ENCODE measurements around the gene ABCC8.

The ABCC8 gene

DNA sequence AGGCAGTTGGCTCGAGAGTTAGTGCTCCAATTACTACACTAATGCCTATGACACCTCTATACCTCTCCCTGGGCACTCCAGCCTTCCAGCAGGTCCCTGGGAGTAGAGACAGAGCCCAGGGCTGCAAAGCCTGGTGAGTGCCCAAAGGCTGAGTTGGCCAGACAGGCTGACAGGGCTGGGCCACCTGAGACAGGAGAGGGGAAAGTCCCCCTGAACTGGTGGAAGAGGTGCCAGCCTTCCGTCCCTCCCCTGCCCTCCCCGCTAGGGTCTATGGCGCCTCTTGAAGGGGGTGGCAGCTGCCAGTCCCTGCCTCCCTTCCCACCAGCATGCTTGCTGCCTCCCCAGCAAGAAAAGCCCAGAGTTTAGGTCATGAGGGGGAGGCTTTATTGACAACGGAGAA is 91.2 kb downstream of the ABCC8 start:
- no peak for DNase-seq

DNA sequence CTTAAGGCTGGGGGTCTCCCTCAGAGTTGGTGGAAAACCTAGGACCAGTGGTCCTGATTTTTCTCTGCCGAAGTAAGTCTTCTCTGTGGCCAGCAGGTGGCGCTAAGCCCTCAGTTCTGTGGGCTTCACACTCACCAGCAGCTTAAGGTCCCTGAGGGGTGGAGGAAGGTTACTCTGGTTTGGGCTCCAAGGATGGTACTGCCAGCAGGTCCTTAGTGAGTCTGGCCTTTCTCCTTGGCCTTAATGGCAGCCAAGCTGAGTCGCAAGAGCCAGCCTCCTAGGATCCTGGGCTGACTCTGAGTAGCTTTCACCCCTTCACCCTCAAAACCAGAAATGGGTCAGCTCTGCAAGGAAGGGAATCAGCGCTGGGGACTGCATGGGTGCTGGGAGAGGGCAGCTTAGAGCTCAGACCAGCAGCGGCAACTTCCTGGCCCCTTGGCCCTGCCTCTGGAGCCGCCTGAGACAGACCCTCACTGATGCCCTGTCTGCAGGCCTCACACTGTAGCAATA is 92.6 kb downstream of the ABCC8 start:
- DNase-seq = peak; percentile 53 to 73 (median 68)

DNA sequence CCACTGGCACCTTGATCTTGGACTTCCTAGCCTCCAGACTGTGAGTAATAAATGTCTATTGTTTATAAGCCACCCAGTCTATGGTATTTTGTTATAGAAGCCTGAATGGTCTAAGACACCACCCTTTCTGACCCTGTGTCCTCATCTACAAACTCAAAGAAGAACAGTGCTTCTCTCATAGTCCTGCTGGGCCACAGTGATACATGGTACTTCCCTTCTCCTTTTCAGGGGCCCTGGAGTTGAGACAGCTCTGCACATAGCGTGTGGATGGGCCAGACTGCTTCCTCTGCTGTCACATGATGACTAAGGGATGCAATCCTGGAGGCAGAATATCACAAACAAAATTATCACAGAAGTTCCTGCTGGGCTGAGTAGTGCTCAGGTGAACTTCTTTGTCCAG is 93.2 kb downstream of the ABCC8 start:
- DNase-seq = no peak

DNA sequence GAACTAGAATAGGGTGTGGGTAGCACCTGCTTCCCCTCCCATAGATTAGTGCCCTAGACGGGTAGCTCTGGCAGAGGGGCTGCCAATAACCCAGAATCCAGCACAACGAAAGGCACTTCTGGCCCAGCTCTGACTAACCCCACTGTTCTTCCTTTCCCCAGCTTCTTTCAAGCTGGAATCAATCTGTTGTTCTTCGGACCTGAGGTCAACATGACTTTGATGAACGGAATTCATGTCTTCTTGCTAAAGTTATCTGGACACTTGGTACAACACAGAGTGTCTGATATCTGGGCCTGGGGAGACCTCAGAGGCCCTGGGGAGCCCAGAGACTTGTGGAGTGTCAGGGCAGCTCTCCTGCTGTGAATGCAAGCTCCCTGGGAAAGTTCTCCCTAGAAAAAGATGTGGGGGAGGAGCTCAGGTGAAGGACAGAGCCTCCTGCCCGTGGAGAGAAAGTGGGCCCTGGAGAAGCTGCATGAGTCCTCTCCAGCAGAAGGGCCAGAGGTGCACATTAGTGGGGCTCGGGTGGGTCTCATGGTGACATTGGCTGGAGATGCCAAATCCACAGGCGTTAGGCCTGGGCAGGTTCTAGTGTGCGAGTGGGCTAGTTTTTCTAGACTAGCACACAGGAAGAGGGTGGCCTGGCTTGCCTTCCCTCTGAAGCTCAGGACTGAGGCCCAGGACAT is 94.5 kb downstream of the ABCC8 start:
- no peak for DNase-seq

DNA sequence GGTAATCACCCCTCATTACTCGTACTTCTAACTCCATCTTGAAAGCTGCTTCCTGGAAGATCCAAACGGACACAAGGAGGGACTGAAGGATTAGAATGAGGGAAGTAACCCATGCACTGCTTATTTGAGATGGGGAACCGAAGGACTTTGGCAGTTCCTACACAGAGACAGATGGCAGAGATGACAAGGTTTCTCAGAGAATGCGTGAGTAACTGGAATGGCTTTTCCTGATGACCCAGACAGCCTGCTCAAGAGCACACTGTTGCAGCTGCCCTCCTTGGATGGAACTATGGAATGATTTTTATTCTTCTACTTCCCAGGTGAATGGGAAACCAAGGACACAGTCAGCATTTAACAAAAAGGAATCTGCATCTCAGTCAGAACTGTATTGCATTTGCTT is 95.5 kb downstream of the ABCC8 start:
- DNase-seq = no peak

DNA sequence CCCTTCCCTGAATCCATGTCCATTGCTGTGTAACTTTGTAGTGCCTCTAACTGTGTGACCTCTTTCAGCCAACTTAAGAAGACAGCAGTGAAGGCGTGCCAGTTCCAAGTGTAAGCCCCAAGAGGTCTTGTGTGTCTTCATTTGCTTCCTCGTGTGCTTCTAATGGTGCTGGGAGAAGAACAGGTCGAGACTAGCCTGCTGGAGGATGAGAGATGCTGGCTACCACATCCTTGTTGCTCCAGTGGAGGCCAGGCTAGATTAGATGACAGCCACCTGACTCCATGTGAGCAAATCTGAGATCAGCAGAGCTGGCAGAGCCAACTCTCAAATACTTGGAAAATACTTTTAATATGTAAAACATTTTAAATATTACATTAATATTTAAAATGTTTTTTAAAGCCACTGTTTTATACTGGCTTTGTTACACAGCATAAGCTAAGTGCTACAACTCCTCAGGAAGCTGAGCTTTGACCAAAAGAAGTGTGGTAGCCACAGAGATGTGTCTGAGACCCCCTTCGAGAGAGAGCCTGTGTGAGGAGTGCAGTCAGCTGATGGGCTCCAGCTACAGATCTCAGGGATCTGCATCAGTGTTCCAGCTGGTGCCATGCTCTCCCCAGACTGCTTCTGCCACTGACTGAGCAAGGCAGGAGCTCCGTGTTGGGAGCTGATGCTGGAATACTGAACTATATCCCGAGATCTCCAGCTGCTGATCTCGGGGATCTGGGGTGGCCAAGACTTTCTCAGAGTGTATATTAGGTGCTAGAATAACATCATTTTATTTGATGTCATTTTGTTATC is 97.1 kb downstream of the ABCC8 start:
- no peak for DNase-seq

DNA sequence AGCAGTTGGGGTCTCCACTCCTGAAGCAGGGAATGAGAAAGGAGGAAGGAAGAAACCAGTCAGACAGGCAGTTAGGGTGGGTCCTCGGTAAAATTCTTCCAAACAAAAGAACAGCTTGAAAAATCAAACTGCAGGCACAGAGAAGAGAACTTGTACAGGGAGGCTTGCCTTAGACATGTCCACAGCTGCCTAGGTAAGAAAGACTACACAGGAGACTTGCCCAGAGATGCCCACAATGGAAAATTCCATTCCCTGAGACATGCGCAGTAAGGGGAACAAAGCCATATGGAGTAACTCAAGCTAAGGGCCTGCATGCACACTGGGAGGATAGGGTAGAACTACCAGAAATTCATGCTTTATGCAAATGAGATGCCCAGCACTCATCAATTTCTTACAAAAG is 98.0 kb downstream of the ABCC8 start:
- DNase-seq = no peak

DNA sequence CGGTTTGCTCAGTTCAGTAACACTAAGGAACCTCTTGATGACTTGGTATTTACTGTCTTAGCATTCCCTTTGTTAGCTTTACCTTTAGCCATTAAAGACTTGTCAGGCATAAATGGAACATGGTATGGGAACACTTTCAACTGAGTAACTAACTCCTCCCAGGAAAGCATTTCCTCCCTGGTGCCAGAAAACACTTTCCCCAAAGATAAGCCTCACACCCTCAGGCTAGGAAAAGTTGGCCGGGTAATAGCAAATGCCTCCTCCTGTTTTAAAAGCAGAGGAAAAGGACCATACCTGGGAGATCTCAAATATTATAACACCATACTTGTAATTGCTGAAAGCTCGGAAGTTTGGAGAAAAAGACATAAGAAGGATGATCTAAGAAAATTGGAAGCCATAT is 100.2 kb downstream of the ABCC8 start:
- DNase-seq = no peak

DNA sequence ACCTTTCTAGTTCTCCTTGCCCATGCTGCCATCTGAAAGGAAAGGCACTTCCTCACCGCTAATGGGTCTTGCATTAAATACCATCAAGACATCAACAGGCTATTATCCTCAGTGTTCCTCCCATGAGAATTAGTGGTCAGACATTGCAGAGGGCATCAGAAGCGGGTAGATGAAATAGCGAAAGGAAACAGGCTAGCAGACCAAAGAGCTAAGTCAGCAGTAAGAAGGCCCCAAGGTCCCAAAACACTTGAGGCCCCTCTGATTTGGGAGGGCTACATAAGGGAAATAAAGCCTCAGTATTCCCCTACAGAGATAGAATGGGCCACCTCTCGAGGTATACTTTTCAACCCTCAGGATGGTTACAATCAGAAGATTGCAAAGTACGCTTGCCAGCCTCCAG is 101.1 kb downstream of the ABCC8 start:
- DNase-seq = no peak

DNA sequence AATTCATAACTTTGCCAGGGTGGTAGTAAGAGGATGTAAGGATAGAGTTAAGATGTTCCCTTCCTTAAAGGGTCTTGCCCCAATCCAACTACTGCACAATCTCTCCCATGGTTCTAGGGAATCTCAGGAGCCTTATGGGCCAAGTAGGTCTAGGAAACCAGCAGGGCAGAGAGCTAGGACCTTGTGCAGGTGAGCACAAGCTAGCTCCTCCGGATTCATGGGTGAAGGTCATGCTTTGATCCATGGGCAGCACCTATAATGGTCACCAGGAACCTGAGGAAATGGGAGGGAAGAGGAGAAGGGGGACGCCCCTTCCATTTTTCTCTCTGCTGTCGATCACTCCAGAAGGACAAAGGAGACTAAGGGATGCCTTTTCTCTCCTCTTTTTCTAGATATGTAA is 105.0 kb downstream of the ABCC8 start:
- DNase-seq = no peak

DNA sequence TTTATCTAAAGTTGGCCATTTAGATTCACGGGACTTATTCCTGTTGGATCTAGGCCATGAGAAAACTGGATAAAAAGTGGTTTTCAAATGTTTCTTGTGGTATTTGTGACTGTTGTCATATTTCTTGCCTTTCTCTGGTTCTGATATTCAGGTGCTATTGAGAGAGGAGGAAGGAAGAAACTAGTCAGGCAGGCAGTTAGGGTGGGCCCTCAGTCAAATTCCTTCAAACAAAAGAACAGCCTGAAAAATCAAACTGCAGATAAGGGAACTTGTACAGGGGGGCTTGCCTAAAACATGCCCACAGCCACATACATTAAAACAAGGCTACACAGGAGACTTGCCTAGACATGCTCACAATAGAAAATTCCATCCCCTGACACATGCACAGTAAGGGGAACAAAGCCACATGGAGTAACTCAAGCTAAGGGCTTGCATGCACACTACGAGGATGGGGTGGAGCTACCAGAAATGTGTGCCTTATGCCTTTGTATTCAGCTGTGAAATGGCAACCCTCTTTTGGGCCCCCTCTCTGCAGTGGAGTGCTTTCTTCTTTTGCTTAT is 106.9 kb downstream of the ABCC8 start:
- DNase-seq = no peak

DNA sequence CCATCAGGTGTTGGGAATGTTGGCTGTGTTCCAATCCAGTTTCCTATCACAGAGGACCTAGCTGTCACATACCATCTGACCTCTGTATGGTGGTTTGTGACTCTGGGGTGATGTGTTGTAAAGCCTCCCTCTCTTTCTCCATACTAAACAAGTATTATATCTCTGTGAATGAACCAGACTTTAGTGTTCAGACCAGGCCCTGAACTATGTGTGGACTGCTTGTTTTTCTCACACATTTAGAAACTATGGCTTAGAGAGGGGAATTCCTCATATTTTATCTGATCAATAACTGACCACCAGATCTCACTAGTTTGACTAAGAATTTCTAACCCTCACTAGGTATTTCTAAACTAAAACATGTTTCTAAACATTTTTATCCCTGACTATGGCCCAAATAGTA is 107.6 kb downstream of the ABCC8 start:
- no peak for DNase-seq

DNA sequence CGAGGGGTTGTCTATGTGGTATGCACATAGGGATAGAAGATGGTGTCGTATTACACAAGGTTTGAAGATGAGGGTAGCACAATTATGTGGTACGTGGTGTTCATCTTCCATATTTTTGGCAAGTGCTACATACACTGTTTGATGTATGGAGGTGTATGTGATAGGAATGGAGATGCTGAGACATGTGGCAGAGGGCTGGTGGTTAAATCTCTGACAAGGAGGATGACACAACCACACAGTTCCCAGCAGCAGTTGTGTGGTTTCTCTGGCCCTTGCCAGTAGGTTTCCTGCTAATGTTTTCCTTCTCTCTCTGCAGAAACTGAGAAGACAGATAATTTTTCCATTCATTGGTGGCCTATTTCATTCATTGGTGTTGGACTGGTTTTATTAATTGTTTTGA is 108.1 kb downstream of the ABCC8 start:
- no peak for DNase-seq

DNA sequence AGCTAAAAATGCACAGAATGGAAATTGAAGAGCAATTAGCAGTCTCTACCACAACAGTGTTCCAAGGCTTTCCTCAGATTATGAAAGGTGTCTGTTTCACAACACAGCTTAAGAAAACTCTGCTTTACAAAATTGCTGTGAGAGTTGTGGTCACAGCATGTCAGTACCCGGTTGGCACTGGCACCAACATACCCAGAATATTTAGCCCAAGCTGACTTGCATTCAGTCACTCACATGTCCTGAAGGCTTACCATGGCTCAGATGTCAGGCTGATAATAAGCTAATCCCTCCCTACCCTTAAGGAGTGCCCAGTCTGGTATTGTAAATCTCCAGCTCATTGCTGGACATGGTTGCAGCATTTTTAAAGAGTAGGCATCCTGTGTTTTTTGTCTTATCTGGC is 110.2 kb downstream of the ABCC8 start:
- no peak for DNase-seq

DNA sequence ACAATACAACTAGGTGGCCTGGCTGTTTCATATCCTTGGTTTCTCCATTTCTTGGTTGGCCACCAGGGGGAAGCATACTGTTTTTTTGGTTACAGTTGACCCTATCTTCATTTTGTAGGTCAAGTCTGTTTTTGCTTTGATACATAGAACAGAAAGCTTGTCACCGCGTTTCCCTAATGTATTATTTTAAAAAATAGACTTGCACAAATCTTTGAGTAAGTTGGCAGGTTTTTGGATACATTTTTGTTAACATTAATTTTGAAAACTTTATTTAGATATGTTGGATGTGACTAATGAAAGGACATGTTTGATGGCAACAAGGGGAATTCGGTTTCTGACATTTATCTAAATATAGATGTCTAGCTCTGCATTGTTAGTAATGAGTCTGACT is 122.0 kb downstream of the ABCC8 start:
- peak in 4 of 5 donors; percentile 17 to 57 (median 45) for DNase-seq

DNA sequence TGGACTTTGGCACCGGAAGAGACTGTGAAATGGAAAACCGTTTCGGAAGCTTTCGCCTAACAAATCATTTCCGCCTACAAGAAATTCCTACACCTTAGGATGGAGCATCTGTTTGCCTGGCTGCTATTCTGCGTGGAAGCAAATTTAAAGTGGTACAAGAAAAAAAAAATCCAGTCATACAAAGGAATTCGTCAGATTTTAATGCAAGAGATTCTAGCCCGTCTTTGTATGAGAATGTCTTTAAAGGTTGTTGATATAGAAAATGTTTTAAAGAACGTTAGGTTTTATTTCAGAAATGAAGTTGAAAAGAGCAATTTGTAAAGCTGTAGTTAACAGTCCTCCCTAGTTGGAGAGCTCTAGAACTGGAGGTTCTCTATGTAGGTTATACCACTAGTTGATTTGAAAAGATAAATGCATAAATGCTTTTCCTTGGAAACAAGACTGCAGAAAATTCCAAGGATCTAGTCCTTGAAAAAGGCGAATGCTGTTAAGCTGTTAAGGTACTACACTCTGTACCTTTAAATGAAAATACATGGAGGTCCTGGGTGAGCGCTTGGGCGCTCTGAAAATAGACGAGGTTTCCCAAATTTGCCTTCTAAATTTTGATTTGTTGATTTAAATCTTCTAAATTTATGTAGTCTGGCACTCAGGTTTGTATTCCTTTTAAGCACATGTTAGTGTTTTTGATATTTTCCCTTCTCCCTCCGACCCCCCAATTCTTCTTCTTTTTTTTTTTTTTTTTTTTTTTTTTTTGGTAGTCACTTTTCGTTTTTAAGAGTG is 122.6 kb downstream of the ABCC8 start:
- DNase-seq = no peak

DNA sequence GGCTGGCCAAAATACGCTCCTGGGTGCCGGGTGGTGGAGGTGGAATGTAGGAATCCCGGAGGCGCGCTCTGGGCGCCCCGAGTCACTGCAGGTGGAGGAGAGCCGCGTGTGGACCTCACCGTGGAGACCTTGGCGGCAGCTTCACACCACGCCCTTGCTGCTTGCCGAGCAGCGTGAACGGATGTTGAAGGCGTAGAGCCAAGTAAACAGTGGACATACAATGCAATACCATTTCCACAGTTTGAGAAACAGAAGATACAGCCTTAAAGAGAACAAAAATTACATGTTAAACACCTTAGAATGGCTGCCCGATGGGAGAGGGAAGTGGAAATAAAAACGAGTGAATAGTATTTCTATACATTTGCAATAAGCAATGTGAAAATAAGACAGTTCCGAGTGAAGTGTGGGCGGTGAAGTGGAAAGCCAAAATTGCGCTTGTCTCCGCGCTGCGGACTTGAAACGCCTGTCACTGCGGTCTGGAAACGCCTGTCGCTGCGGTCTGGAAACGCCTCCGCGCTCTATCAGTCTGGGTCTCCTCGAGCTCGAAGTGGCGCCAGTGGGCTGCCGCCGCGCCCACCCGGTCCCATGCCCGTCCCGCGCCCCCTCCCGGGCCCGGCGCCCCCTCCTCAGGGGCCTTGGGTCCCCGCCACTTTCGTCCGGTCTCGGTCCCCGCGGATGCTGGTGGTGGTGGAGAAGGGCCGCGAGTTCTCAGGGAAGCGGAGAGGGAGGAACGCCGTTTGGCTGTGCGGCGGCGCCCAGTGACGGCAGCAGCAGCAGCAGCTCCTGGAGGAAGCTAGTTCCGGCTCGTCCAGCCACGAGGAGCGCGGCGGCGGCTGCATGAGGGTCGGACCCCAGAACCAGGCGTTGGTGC is 123.5 kb downstream of the ABCC8 start:
- DNase-seq = peak; percentile 20 to 46 (median 33)

DNA sequence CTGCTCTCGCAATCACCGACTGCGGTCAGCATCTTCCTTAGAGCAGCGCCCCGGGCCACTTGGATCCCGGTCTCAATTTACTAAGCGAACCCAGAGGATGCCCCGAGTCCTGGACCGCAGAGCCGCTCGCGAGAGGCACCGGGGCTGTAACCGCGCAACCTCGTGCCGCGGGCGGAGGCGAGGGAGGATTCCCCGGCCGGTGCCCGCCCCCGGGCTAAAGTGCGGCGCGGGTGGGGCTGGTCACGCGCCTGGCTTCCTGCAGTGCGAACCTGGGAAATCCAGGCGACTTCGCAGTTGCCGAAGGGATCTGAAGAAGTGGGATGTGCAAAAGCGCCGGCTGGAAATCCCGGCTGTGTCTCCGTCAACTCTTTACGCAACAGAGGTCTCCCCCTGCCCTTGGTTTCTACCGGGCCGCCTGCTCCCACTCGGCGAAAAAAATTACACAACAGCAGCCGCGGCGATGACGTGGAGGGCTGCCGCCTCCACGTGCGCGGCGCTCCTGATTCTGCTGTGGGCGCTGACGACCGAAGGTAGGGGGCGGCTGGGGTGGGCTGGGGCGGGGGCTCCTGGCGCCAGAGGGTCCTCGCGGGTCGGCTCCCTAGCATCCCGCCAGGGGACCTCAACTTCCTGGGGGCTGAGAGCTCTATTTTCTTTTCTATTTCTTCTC is 125.0 kb downstream of the ABCC8 start, which contains the start of gene NCR3LG1:
Gene NCR3LG1 (plus strand): TSS at position 291 of the 667 bp plus-strand sequence. CDS start 170 bp downstream, at position 461.
- peak; percentile 30 to 62 (median 48) for DNase-seq

DNA sequence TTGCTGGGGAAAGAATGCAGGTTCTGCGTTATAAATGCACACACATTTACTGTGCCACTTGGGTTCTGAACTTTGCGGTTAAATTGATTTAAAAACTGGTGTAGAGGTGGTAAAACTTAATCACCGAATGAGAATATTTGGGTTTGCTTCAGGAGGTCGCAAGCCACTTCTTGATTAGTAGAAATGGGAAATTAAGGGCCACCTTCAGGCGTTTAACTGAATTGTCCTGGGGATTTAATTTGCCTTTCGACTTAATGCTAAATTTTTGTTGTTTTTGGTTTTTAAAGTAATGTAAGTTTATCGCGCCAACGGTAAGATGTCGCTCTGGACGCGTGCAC is 125.5 kb downstream of the ABCC8 start:
- DNase-seq = no peak

DNA sequence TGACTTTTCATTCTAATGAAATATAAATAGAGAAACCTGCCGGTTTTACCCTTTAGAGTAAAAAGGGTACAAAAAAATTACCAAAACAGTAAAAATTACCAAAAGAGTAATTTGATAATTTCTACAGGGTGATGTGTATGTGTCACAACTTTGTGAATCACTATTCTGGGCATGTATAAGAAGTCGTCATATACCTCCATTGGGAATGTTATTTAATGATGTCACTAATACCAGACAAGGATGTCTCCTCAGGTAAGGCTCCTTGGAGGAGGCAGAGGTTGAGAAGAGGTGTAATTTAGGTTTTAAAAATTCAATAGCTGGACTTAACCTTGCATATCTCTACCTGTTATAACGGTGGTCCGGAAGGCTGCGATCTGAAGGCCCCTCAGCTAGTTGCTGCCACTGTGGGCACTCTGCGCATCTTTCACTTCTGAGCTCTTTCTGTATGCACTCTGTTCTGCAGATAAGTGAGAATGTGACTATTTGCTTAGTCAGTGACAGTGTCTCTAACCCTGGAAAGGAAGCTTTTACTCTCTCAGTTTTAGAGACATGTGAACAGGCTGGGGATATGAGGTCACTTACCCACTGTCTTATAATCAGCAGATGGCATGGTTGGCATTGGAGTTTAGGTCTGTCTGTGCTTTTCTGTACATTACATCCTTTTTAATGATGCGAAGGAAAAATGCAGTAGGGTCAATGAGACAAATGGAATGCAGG is 126.0 kb downstream of the ABCC8 start:
- DNase-seq = no peak

DNA sequence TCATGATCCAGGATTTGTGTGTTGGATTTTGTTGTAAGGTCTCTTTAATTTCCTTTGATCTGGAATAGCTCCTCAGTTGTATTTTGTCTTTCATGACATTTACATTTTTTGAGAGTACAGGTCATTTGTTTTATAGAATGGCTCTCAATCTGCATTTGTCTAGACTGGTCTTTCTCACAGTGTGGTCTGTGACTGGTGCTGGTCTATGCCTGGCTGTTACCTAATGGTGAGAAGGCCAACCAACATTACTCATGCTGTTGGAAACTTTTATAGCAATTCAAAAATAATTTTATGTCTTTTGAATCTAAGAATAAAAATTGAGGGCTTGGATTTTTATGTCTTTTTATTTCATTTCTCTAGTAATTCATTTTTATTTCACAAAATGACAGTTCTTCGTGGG is 129.0 kb downstream of the ABCC8 start:
- no peak for DNase-seq

Measured in T-helper 1 cell (primary cell).